Fibroblast of pulmonary artery (primary cell): ENCODE data around the gene SIGMAR1.

ENCODE experiments used
- DNase-seq: peaks from one replicate; pipeline ENCODE4 v3.0.0-alpha.2; 2010; ENCODE audit warnings: low read depth
- H3K4me3 ChIP-seq: replicated peaks from 2 replicates; pipeline ENCODE4 v1.5.1; 2011; ENCODE audit warnings: low read depth, mild to moderate bottlenecking, control low read depth, low read length, moderate library complexity
- CTCF ChIP-seq: IDR thresholded peaks from 2 replicates; pipeline ENCODE4 v1.5.1; 2011; ENCODE audit warnings: mild to moderate bottlenecking, control low read depth, low read length, inconsistent platforms; ENCODE audit errors: missing control alignments

SIGMAR1 gene

GRCh38 chr9:34601937-34602573 lies 35.5 kb downstream of the SIGMAR1 start:
- DNase-seq: no peak
- no peak for TF ChIP-seq CTCF
- no peak overlapping the region for H3K4me3 ChIP-seq

GRCh38 chr9:34600908-34601307 lies 36.7 kb downstream of the SIGMAR1 start:
- no peak for TF ChIP-seq CTCF
- DNase-seq: no peak
- H3K4me3 ChIP-seq: no peak overlapping the region

GRCh38 chr9:34599546-34599945 lies 38.0 kb downstream of the SIGMAR1 start:
- TF ChIP-seq CTCF: no peak
- no peak for DNase-seq
- H3K4me3 ChIP-seq: no peak overlapping the region

GRCh38 chr9:34594177-34594576 lies 43.4 kb downstream of the SIGMAR1 start:
- DNase-seq: no peak
- H3K4me3 ChIP-seq: no peak overlapping the region
- no peak for TF ChIP-seq CTCF

GRCh38 chr9:34592895-34593601 lies 44.5 kb downstream of the SIGMAR1 start:
- DNase-seq: no peak
- TF ChIP-seq CTCF: no peak
- no peak overlapping the region for H3K4me3 ChIP-seq

GRCh38 chr9:34591917-34592866 lies 45.4 kb downstream of the SIGMAR1 start:
- no peak for TF ChIP-seq CTCF
- DNase-seq: no peak
- no peak overlapping the region for H3K4me3 ChIP-seq
